ENCODE data around the gene ALMS1.

GRCh38 chr2:73654175-73654574 is 268.5 kb downstream of the ALMS1 start:
- no peak for TF ChIP-seq POLR2A (conservative IDR thresholded peaks at IDR 0.05)
- TF ChIP-seq CAMTA2 (CRISPR knock-in tag; conservative IDR thresholded peaks at IDR 0.05), result no peak
- TF ChIP-seq CTCF (IDR thresholded peaks at IDR 0.05 in 2 of 3, conservative IDR thresholded peaks at IDR 0.05 in 1 of 3; ENCODE audit: insufficient read depth in 2 of 3, low read depth in 1 of 3, low read length in 3 of 3), result no peak
- TF ChIP-seq ZNF274 (IDR thresholded peaks at IDR 0.05; ENCODE audit: borderline replicate concordance, low read depth, low read length), result no peak
- TF ChIP-seq ZNF445 (CRISPR knock-in tag; IDR thresholded peaks at IDR 0.05; ENCODE audit: low read depth), result no peak
- no peak for TF ChIP-seq PURB (CRISPR knock-in tag; IDR thresholded peaks at IDR 0.05; ENCODE audit: low read depth)
- TF ChIP-seq CBX8 (IDR thresholded peaks at IDR 0.05; ENCODE audit: borderline replicate concordance, extremely low read depth, low read depth, low read length, poor library complexity, severe bottlenecking), result no peak
- no peak for TF ChIP-seq ZBTB40 (IDR thresholded peaks at IDR 0.05)
- TF ChIP-seq ZBTB40 (CRISPR knock-in tag; IDR thresholded peaks at IDR 0.05), result no peak
- no peak for TF ChIP-seq TCF3 (CRISPR knock-in tag; IDR thresholded peaks at IDR 0.05)

All from K562 (cell line).